HG02798 (cell line): Measurements from ENCODE around the gene GDPGP1.

Source experiments
- ATAC-seq: cut with Tn5 transposase; IDR thresholded peaks from one replicate; pipeline ENCODE4 v1.9.1; 2021; ENCODE audit warnings: mild to moderate bottlenecking; ENCODE audit not compliant: unreplicated experiment, poor library complexity

Gene GDPGP1

DNA sequence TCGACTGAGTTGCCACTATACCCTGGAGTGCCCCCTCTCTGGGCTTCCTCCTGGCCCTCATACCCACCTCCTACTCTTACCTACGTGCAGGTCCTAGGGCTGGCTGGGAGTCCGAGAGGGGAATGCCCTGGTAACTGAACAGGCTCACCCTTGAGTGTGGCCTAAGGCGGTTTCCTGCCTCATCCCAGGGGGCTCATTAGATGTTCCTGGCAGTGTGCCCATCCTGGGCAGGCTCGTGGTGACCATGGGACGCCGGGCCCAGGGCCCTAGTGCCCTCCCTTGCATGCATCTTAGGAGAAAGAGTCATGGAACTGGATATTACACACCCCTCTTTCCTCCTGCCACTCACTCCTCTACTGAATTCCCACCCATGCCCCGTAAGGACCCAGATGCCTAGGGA, 30.1 kb upstream of the GDPGP1 start:
- no peak for ATAC-seq

DNA sequence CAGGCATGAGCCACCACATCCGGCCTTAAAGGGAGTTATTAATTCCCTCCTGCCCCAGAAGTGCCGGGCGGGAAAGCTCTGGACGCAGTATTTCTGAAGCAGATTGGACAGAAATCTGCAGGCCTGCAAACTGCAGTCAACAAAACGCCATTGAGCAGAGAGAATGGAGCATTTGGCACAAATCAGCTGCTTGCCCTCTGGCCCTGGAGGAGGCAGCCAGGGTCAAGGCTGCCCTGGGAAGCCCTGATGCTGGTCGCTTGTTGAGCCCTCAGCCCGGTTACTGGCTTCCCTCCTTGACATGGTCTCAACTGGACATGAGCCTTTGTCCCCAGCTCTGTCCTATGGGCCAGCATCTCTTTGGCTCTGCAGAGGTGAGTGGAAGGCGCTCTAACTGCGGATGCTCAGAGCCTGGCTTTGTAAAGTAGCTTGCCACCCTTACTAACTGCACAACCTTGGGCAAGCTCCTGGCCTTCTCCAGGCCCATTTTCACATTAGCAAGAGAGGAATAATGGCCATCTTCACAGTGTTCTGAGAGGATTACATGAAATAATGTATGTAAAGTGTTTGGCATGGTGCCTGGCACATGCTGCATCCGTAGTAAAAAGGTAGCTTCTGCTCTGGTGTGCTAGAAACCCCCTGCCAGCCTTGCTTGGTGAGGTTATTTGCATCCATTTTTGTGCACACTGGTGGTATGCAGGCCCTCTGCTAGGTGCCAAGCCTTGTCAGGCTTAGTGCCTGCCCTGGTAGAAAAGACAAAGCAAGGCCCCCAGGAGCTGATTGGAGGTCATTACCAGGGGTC, 28.8 kb upstream of the GDPGP1 start:
- ATAC-seq, result no peak

- ATAC-seq, result no peak
Observed at GRCh38 chr15:90205886-90206285, 28.1 kb upstream of the GDPGP1 start.

DNA sequence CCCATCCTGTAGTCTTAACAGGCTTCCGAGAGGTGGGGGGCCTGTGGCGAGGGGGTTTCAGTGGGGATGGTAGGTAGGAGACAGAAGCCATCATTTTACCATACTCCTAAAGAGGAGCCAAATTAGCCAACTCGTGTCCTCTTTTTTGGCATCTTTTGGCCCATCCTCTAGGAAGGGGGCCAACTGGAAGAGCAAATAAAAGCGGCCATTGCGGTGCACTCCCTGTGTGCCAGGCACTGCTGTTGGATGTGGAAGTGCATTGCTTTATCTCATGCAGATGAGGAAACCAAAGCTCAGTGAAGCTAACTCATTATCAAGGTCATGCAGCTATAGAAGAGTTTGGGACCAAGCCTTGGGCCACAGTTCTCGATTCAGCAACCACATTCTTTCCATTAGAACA, 26.8 kb upstream of the GDPGP1 start:
- ATAC-seq, result no peak

GRCh38 chr15:90208356-90208755, 25.7 kb upstream of the GDPGP1 start:
- no peak for ATAC-seq

- peak; percentile 57 for ATAC-seq
Observed at GRCh38 chr15:90209591-90209990, 24.4 kb upstream of the GDPGP1 start.

DNA sequence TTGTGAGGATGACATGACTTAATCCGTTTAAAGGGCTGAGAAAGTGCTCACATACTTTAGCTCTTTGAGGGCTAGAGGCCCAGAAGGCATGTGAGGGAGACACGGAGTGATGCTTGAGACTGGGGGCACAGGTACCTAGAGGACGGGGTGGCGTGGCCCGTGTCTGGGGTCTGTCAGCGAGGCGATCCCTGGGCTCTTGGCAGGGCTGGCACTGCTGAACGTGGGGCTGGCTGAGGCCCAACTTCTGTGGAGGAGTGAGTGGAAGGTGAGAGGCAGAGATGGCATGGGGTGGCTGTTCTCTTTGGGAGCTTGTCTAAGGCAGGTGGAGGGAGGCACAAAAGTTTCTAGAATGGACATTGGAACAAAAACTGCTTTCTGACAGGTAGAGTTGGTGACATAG, 23.4 kb upstream of the GDPGP1 start:
- ATAC-seq, result no peak

DNA sequence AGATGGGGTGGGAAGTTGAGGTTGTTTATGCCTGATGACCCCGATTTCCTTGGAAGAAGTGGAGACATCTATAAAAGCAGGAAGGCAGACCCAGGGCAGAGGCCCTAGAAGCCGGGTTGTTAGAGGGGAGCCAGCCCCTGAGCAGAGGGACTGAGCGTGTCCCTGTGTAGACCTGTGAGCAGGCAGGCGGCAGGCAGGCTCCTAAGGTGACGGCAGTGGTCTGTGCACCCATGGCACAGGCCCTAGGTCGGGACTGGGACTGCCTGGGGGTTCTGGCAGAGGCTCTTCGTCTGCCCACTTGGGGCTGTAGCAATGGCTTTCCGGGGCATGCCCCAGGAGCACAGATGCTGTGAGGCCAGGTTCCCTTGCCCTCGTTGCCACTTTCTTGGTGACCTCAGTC, 23.0 kb upstream of the GDPGP1 start:
- no peak for ATAC-seq

DNA sequence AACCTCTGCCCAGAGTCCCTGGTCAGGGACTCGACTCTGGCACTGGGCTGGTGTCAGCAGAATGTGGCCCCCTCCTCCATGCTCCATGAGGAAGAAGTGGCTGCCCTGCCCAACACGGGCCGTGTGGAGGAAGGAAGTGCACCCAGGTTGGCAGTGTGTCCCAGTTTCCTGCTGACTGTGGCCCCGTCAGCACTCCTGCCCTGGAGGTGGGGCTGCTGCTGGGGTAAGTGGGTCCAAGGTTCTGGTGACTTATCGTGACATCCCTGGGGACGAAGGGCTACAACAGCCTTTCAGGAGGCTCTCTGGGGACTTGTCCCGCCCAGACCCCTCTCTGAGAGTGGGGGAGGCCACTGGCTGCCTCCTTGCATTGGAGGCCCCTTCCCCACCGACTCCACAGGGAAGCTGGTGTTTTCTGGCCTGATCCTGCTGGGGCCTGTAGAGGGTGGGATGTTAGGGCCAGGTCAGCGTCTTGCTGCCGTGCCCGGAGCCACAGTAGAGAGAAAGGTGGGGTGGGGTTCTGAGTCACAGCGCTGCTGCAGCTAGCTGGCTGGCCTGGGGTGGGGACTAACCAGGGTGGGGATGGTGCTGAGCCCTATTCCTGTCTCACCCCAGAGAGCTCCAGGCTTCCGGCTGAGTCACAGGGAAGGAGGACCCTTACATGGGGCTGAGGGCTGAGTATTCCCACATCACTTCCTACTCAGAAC, 22.4 kb upstream of the GDPGP1 start:
- ATAC-seq, result no peak

- no peak for ATAC-seq
Observed at GRCh38 chr15:90212221-90213098, 21.5 kb upstream of the GDPGP1 start.

DNA sequence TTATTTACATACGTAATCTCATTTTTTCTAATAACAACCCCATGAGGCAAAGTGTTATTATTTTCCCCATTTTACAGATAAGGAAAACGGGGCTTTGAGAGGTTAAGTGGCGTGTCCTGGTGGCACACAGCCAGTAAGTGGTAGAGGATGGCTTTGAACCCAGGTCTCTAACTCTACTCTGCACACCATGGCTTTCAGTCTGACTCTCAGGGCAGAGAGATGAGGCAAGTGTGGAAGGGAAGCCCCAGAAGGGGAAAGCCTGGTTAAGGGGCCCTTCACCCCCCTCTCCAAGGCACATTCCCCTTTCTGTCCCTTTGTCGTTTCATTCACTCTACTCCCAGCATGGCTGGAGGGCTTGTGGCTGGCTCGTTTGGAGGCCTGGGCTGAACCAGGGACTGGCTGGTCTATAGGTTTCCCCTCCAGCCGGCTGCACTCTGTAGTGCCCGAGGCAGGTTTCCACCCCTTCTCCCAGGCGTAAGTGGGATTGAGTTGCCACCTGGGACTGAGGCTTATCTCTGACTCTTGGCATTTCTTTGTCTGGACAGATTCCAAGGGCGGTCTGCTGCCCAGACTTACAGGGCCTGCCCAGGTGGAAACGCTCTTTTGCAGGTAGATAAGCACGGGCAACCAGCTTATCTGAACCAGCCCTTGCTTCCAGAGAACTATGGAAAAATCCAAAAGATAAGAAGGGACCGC, 20.7 kb upstream of the GDPGP1 start:
- ATAC-seq, result no peak

- no peak for ATAC-seq
Observed at GRCh38 chr15:90213818-90214204, 20.2 kb upstream of the GDPGP1 start.

- ATAC-seq, result no peak
Observed at GRCh38 chr15:90214553-90215196, 19.3 kb upstream of the GDPGP1 start.

- no peak for ATAC-seq
Observed at GRCh38 chr15:90217671-90218394, 16.2 kb upstream of the GDPGP1 start.

- ATAC-seq, result no peak
Observed at GRCh38 chr15:90219421-90220141, 14.4 kb upstream of the GDPGP1 start.

- no peak for ATAC-seq
Observed at GRCh38 chr15:90221246-90221900, 12.6 kb upstream of the GDPGP1 start.

DNA sequence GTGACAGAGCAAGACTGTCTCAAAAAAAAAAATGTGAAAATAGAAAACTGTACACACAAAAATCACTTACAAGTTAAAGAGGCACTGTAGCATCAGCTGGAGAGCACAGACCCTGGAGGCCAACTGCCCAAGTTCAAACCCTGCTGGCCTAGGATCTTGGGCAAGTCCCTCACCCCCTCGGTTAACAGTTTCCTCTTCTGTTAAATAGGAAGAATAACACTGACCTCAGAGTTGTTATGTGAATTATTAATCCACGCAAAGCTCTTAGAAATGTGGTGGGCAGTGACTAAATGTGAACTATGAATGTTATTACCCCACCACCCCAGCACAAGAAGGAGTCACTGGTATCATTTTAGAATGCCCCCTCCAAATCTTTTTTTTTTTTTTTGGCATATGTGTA, 11.5 kb upstream of the GDPGP1 start:
- no peak for ATAC-seq
